Measurements from ENCODE around the gene SDK1.

SDK1 gene

GRCh38 chr7:4056552-4057288 is 755.7 kb downstream of the SDK1 start:
- DNase-seq (ENCODE audit: low spot score), result no peak
- Histone ChIP-seq H3K36me3 (ENCODE audit: low read depth) (no peaks in the 10 kb centered on the region), H3K4me3 (ENCODE audit: severe bottlenecking) (no peak overlapping the region), H3K27ac (ENCODE audit: poor library complexity, severe bottlenecking) (no peak overlapping the region), H3K9me3 (ENCODE audit: severe bottlenecking) (peaks cover 4% of the 10 kb centered on the region), H3K4me1 (ENCODE audit: insufficient read depth, poor library complexity, severe bottlenecking) (no peaks in the 10 kb centered on the region), H3K27me3 (ENCODE audit: insufficient read depth, poor library complexity, severe bottlenecking) (no peaks in the 10 kb centered on the region)
- TF ChIP-seq CTCF (IDR thresholded peaks at IDR 0.05; ENCODE audit: poor library complexity, severe bottlenecking), result no peak
- no peak for ATAC-seq (ENCODE audit: low read depth)

- no peaks in the 10 kb centered on the region for H3K4me1 ChIP-seq (ENCODE audit: insufficient read depth, poor library complexity, severe bottlenecking)
- no peaks in the 10 kb centered on the region for H3K27me3 ChIP-seq (ENCODE audit: insufficient read depth, poor library complexity, severe bottlenecking)
- no peaks in the 10 kb centered on the region for H3K36me3 ChIP-seq (ENCODE audit: low read depth)
- H3K9me3 ChIP-seq (ENCODE audit: severe bottlenecking), result peaks cover 4% of the 10 kb centered on the region
- H3K27ac ChIP-seq (ENCODE audit: poor library complexity, severe bottlenecking), result no peak overlapping the region
- ATAC-seq (ENCODE audit: low read depth) (no peak), DNase-seq (ENCODE audit: low spot score) (no peak)
- TF ChIP-seq CTCF (IDR thresholded peaks at IDR 0.05; ENCODE audit: poor library complexity, severe bottlenecking), result no peak
- H3K4me3 ChIP-seq (ENCODE audit: severe bottlenecking), result no peak overlapping the region
These were observed 756.2 kb downstream of the SDK1 start for GRCh38 chr7:4057289-4057616.

GRCh38 chr7:4058158-4058557 is 757.1 kb downstream of the SDK1 start:
- Histone ChIP-seq H3K27me3 (ENCODE audit: insufficient read depth, poor library complexity, severe bottlenecking) (no peaks in the 10 kb centered on the region), H3K4me1 (ENCODE audit: insufficient read depth, poor library complexity, severe bottlenecking) (no peaks in the 10 kb centered on the region), H3K4me3 (ENCODE audit: severe bottlenecking) (no peak overlapping the region), H3K27ac (ENCODE audit: poor library complexity, severe bottlenecking) (no peak overlapping the region), H3K9me3 (ENCODE audit: severe bottlenecking) (peaks cover 4% of the 10 kb centered on the region), H3K36me3 (ENCODE audit: low read depth) (no peaks in the 10 kb centered on the region)
- TF ChIP-seq CTCF (IDR thresholded peaks at IDR 0.05; ENCODE audit: poor library complexity, severe bottlenecking), result no peak
- ATAC-seq (ENCODE audit: low read depth), result no peak
- no peak for DNase-seq (ENCODE audit: low spot score)

GRCh38 chr7:4065190-4065589 is 764.1 kb downstream of the SDK1 start:
- no peaks in the 10 kb centered on the region for H3K27me3 ChIP-seq (ENCODE audit: insufficient read depth, poor library complexity, severe bottlenecking)
- H3K27ac ChIP-seq (ENCODE audit: poor library complexity, severe bottlenecking), result no peak overlapping the region
- TF ChIP-seq CTCF (IDR thresholded peaks at IDR 0.05; ENCODE audit: poor library complexity, severe bottlenecking), result no peak
- no peaks in the 10 kb centered on the region for H3K4me1 ChIP-seq (ENCODE audit: insufficient read depth, poor library complexity, severe bottlenecking)
- no peaks in the 10 kb centered on the region for H3K9me3 ChIP-seq (ENCODE audit: severe bottlenecking)
- DNase-seq (ENCODE audit: low spot score), result no peak
- H3K4me3 ChIP-seq (ENCODE audit: severe bottlenecking), result no peak overlapping the region
- ATAC-seq (ENCODE audit: low read depth), result no peak
- no peaks in the 10 kb centered on the region for H3K36me3 ChIP-seq (ENCODE audit: low read depth)

- no peak for ATAC-seq (ENCODE audit: low read depth)
- no peak overlapping the region for H3K4me3 ChIP-seq (ENCODE audit: severe bottlenecking)
- no peak overlapping the region for H3K27ac ChIP-seq (ENCODE audit: poor library complexity, severe bottlenecking)
- H3K36me3 ChIP-seq (ENCODE audit: low read depth), result no peaks in the 10 kb centered on the region
- H3K27me3 ChIP-seq (ENCODE audit: insufficient read depth, poor library complexity, severe bottlenecking), result no peaks in the 10 kb centered on the region
- TF ChIP-seq CTCF (IDR thresholded peaks at IDR 0.05; ENCODE audit: poor library complexity, severe bottlenecking), result no peak
- H3K4me1 ChIP-seq (ENCODE audit: insufficient read depth, poor library complexity, severe bottlenecking), result no peaks in the 10 kb centered on the region
- DNase-seq (ENCODE audit: low spot score), result no peak
- H3K9me3 ChIP-seq (ENCODE audit: severe bottlenecking), result no peaks in the 10 kb centered on the region
These were observed 765.2 kb downstream of the SDK1 start for GRCh38 chr7:4066206-4066605.

Data from RWPE2 (cell line).